HS-27A (cell line): Measurements from ENCODE around the gene SLC8A2.
A peak's percentile ranks its signal among the peaks of the same experiment; 100 is the strongest.
"Not testable (repeated sequence)": the region's sequence is repeated elsewhere in the genome, so short reads cannot be mapped to it uniquely, and the experiment has no call there.

Source experiments
- DNase-seq: peaks from one replicate; pipeline ENCODE4 v3.0.0-alpha.2; 2012; ENCODE audit warnings: low read depth, missing footprints

The SLC8A2 gene

GRCh38 chr19:47487551-47488515, 16.1 kb upstream of the SLC8A2 start:
- DNase-seq: no peak

- DNase-seq: no peak
These were observed 15.2 kb upstream of the SLC8A2 start for GRCh38 chr19:47486900-47487299.

GRCh38 chr19:47486220-47486619, 14.5 kb upstream of the SLC8A2 start:
- DNase-seq: not testable (repeated sequence)

GRCh38 chr19:47485210-47485609, 13.5 kb upstream of the SLC8A2 start:
- DNase-seq: no peak

GRCh38 chr19:47483800-47484690, 12.4 kb upstream of the SLC8A2 start, which contains the start of gene KPTN:
KPTN (minus strand) TSS chr19:47484219; CDS start chr19:47484160, 59 bp downstream.
- peak; percentile 86 for DNase-seq

- DNase-seq: no peak
These were observed 11.5 kb upstream of the SLC8A2 start for GRCh38 chr19:47483200-47483599.

- DNase-seq: no peak
These were observed 9.9 kb upstream of the SLC8A2 start for GRCh38 chr19:47481460-47482052.

GRCh38 chr19:47480658-47481057, 9.0 kb upstream of the SLC8A2 start:
- DNase-seq: no peak

- DNase-seq: no peak
These were observed 8.2 kb upstream of the SLC8A2 start for GRCh38 chr19:47479701-47480503.

- no peak for DNase-seq
These were observed 4.8 kb upstream of the SLC8A2 start for GRCh38 chr19:47476438-47476972.

GRCh38 chr19:47475465-47475864, 3.8 kb upstream of the SLC8A2 start:
- no peak for DNase-seq

- no peak for DNase-seq
These were observed 1.6 kb upstream of the SLC8A2 start for GRCh38 chr19:47473336-47473735.

GRCh38 chr19:47471381-47471732, 336 bp downstream of the SLC8A2 start:
- DNase-seq: no peak

- no peak for DNase-seq
These were observed 1.1 kb downstream of the SLC8A2 start for GRCh38 chr19:47470447-47471195.

- DNase-seq: no peak
These were observed 2.0 kb downstream of the SLC8A2 start for GRCh38 chr19:47469719-47470118.

- no peak for DNase-seq
These were observed 2.4 kb downstream of the SLC8A2 start for GRCh38 chr19:47469363-47469700.

- DNase-seq: no peak
These were observed 3.8 kb downstream of the SLC8A2 start for GRCh38 chr19:47467914-47468313.

GRCh38 chr19:47465957-47466356, 5.7 kb downstream of the SLC8A2 start:
- no peak for DNase-seq

GRCh38 chr19:47464675-47465419, 6.8 kb downstream of the SLC8A2 start:
- no peak for DNase-seq

GRCh38 chr19:47461876-47462275, 9.8 kb downstream of the SLC8A2 start:
- DNase-seq: no peak
